Measurements from ENCODE around the gene GABBR2. TPM values are rescaled to one million over a fixed set of nuclear protein-coding genes. Genes with fewer than 3 reads are reported as not detected.

Gene GABBR2
- total RNA-seq, 1 donor from 2014 or later = not detected

- Mint-ChIP-seq H3K4me1 (ENCODE audit: unreplicated experiment) (peaks cover 9% of the 10 kb centered on the region), H3K4me3 (ENCODE audit: unreplicated experiment) (no peak overlapping the region), H3K27ac (ENCODE audit: unreplicated experiment) (no peak overlapping the region), H3K36me3 (ENCODE audit: unreplicated experiment) (no peaks in the 10 kb centered on the region), H3K9me3 (ENCODE audit: unreplicated experiment) (no peaks in the 10 kb centered on the region), H3K27me3 (ENCODE audit: unreplicated experiment) (no peaks in the 10 kb centered on the region)
- no peak for DNase-seq (ENCODE audit: extremely low spot score, unreplicated experiment)
- TF ChIP-seq CTCF (IDR thresholded peaks at IDR 0.05) = no peak
Observed at GRCh38 chr9:98378794-98379193, 329.9 kb downstream of the GABBR2 start.

- Mint-ChIP-seq H3K4me1 (ENCODE audit: unreplicated experiment) (peaks cover 9% of the 10 kb centered on the region), H3K27ac (ENCODE audit: unreplicated experiment) (no peak overlapping the region), H3K27me3 (ENCODE audit: unreplicated experiment) (no peaks in the 10 kb centered on the region), H3K36me3 (ENCODE audit: unreplicated experiment) (no peaks in the 10 kb centered on the region), H3K9me3 (ENCODE audit: unreplicated experiment) (no peaks in the 10 kb centered on the region), H3K4me3 (ENCODE audit: unreplicated experiment) (no peak overlapping the region)
- no peak for TF ChIP-seq CTCF (IDR thresholded peaks at IDR 0.05)
- no peak for DNase-seq (ENCODE audit: extremely low spot score, unreplicated experiment)
Observed at GRCh38 chr9:98378206-98378780, 330.4 kb downstream of the GABBR2 start.

- Mint-ChIP-seq H3K36me3 (ENCODE audit: unreplicated experiment) (no peaks in the 10 kb centered on the region), H3K9me3 (ENCODE audit: unreplicated experiment) (no peaks in the 10 kb centered on the region), H3K4me3 (ENCODE audit: unreplicated experiment) (no peak overlapping the region), H3K27ac (ENCODE audit: unreplicated experiment) (no peak overlapping the region), H3K27me3 (ENCODE audit: unreplicated experiment) (no peaks in the 10 kb centered on the region), H3K4me1 (ENCODE audit: unreplicated experiment) (peaks cover 7% of the 10 kb centered on the region)
- no peak for DNase-seq (ENCODE audit: extremely low spot score, unreplicated experiment)
- no peak for TF ChIP-seq CTCF (IDR thresholded peaks at IDR 0.05)
Observed at GRCh38 chr9:98375138-98375726, 333.5 kb downstream of the GABBR2 start.

GRCh38 chr9:98374385-98375051 is 334.2 kb downstream of the GABBR2 start:
- Mint-ChIP-seq H3K27me3 (ENCODE audit: unreplicated experiment) (no peaks in the 10 kb centered on the region), H3K9me3 (ENCODE audit: unreplicated experiment) (no peaks in the 10 kb centered on the region), H3K4me3 (ENCODE audit: unreplicated experiment) (no peak overlapping the region), H3K27ac (ENCODE audit: unreplicated experiment) (no peak overlapping the region), H3K4me1 (ENCODE audit: unreplicated experiment) (peaks cover 3% of the 10 kb centered on the region), H3K36me3 (ENCODE audit: unreplicated experiment) (no peaks in the 10 kb centered on the region)
- TF ChIP-seq CTCF (IDR thresholded peaks at IDR 0.05) = no peak
- DNase-seq (ENCODE audit: extremely low spot score, unreplicated experiment) = no peak

- Mint-ChIP-seq H3K4me1 (ENCODE audit: unreplicated experiment) (peaks cover 3% of the 10 kb centered on the region), H3K9me3 (ENCODE audit: unreplicated experiment) (no peaks in the 10 kb centered on the region), H3K27me3 (ENCODE audit: unreplicated experiment) (no peaks in the 10 kb centered on the region), H3K36me3 (ENCODE audit: unreplicated experiment) (no peaks in the 10 kb centered on the region), H3K27ac (ENCODE audit: unreplicated experiment) (no peak overlapping the region), H3K4me3 (ENCODE audit: unreplicated experiment) (no peak overlapping the region)
- no peak for DNase-seq (ENCODE audit: extremely low spot score, unreplicated experiment)
- no peak for TF ChIP-seq CTCF (IDR thresholded peaks at IDR 0.05)
Observed at GRCh38 chr9:98373609-98374008, 335.1 kb downstream of the GABBR2 start.
